Colon (tissue), 2 donors: ENCODE measurements around the gene RCBTB2.

Experiments
- FAIRE-seq: peaks from 2 replicates; lab custom pipeline; 2012; peaks lifted over from hg19 to GRCh38; lab: Jason Lieb, UNC
- donor health status: control.
- donor health status: control.

RCBTB2 gene

GRCh38 chr13:48563626-48564025 is 30.7 kb upstream of the RCBTB2 start:
- no peak for FAIRE-seq

- FAIRE-seq = no peak
Observed at GRCh38 chr13:48562296-48563066, 29.6 kb upstream of the RCBTB2 start.

DNA sequence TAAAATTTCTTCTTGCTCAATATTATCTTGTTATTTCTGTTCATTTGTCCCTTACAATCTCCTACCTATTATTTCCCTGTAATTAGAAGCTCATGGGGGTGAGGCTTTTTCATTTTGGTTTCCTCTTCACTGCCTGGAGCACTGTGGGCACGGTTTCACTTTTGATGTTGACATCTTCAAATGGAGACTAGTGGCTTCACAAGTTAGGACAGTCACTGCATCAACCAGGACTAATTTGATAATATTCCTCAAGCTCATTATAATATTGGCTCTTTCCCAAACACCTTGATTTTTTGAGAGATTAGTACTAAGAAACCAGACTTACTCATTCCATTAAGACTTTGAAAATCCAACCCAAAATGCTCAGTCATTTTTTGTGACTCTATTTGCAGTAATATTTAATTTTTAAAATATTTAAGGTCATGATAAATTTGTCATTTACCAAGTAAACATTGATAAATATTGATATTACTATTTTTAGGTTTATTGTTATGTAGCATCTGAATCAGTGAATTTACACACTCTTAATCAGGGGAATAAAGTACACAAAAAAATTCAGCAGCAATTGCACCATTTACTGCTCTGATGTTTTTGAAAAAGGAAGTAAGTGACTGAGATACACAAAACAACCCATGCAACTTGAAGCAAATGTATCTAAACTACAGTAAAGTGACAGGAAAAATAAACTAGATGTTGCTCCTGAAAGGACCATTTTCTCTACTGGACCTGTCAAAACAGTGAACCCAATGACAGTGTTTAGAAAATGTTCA is 28.8 kb upstream of the RCBTB2 start:
- no peak for FAIRE-seq

- no peak for FAIRE-seq
Observed at GRCh38 chr13:48560657-48561337, 27.9 kb upstream of the RCBTB2 start.

DNA sequence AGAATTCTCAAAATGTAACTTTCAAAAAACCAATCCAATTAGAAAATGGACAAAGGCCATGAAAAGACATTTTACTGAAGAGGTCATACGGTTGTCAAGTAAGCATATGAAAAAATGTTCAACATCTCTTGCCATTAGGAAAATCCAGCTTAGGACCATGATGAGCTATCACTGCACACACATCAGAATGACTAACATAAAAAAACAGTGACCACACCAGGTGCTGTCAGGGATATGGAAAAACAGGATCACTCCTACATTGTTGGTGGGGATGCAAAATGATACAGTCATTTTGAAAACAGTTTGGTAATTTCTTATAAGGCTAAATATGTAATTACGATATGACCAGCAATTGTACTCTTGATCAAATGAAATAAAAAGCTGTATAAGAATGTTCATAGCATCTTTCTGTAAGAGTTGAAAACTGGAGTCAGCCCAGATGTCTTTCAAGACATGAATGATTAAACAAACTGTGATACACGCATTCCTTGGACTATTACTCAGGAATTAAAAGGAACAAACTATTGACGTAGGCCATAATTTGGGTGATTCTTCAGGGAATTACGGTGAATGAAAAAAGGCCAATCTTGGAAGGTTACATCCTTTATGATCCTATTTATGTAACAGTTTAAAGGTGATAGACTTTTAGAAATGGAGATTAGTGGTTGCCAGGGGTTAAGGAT is 26.9 kb upstream of the RCBTB2 start:
- FAIRE-seq = no peak

- FAIRE-seq = no peak
Observed at GRCh38 chr13:48556817-48557216, 23.9 kb upstream of the RCBTB2 start.

GRCh38 chr13:48555441-48555840 is 22.6 kb upstream of the RCBTB2 start:
- peak; percentile 89 for FAIRE-seq

DNA sequence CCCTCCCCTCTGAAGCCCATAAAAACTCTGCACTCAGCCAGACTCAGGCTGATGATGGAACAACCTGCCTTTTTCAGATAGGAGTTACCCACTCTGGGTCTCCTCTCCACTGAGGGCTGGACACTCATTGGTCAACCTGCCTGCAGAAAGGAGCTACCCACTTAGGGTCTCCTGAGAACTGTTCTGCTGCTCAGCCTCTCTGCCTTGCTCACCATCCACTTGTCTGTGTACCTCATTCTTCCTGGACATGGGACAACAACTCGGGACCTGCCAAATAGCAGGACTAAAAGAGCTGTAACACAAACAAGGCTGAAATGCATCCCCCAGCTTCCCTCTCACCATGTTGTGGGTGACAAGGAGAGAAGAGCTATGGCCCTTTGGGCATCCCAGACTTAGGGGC is 18.4 kb upstream of the RCBTB2 start:
- no peak for FAIRE-seq

- FAIRE-seq = no peak
Observed at GRCh38 chr13:48549658-48550057, 16.8 kb upstream of the RCBTB2 start.

DNA sequence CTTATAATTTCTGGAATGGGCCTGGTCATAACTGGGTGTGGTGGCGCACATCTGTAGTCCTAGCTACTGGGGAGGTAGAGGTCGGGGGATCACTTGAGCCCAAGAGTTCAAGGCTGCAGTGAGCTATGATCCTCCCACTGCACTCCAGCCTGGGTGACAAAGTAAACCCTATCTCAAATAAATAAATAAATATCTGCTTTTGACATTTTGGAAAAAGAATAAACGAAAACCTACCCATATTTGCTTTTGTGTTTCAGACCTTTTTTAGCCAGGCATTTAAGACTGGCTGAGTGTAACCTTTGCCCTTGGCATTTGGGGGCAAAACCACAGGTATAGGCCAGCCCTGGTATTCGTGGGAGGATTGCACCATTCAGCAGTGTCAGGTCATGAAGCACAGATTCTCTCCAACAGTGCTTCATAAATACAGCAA is 14.8 kb upstream of the RCBTB2 start:
- FAIRE-seq = no peak

DNA sequence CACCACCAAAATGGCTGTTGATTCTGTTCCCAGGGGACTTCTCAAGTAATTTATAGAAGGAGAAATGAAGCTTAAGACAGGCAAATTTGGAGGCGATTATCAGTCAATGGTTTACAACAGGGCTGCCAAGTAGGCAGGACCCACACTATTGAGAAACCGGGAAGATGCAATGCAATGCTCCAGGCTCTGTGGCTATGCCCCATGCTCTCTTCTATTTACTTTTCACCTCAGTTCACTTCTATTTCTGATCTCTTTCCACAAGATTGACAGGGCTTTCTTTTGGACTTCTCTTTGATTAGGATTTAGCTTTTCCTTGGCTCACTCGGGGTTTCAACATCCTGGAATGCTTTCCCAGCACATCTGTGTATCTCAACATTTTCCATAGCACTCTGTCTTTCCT is 12.7 kb upstream of the RCBTB2 start:
- no peak for FAIRE-seq

- FAIRE-seq = no peak
Observed at GRCh38 chr13:48542581-48543341, 9.9 kb upstream of the RCBTB2 start.

- FAIRE-seq = no peak
Observed at GRCh38 chr13:48542138-48542537, 9.3 kb upstream of the RCBTB2 start.

GRCh38 chr13:48539550-48539949 is 6.7 kb upstream of the RCBTB2 start:
- FAIRE-seq = no peak

DNA sequence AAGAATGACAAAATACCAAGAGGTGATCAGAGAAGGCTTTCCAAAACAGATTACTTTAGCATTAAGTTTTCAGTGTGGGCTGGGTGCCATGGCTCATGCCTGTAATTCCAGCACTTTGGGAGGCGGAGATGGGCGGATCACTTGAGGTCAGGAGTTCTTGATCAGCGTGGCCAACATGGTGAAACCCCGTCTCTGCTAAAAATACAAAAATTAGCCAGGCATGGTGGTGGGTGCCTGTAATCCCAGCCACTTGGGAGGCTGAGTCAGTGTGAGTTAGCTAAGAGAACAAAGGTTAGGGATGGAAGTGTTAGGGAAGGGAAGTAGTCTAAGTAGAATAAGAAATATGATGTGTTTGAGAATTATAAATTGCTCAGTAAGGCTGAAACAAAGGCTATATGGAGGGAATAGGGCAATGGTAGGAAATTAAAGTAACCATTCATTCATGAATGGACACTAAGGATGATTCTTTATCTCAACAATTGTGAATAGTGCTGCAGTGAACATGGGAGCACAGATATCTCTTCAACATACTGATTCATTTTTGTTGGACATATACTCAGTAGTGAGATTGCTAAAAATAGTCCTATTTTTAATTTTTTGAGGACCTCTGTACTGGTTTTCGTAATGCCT is 3.9 kb upstream of the RCBTB2 start:
- FAIRE-seq = no peak

DNA sequence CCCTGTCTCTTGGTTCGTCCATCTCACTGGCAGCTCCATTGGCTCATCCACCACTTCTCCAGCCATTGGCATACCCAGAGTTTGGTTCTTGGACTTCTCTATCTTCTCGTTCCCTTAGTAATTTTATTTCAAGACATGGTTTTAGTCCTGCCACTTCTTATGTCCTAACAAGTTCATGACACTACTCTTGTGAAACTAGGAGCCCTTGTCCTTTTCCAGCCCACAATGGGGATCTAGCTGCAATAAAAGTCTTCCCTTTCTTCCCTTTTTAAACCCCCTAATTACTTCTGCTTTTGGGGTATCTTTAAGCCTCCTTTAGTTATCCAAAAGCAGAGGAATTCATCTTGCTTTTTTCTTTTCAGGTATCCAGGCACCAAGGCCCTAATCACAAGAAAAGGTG is 2.9 kb upstream of the RCBTB2 start:
- no peak for FAIRE-seq

DNA sequence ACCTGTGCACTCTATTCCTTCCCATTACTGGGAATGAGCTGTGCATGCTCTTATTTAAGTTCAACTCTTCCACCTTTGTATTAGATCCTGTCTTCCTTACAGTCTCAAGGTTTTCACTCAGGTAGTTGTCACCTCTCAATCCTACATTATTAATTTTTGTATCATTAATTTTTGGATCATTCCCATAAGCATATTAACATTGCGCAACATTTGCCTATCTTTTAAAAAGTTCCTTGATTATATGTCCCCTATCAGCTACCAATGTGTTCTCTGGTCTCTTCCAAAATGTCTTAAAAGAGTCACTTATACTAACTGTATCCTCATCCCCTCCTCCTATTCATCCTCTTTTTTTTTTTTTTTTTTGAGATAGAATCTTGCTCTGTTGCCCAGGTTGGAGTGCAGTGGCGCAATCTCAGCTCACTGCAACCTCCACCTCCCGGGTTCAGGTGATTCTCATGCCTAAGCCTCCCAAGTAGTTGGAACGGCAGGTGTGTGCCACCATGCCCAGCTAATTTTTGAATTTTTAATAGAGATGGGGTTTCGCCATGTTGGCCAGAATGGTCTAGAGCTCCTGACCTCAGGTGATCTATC is 2.1 kb upstream of the RCBTB2 start:
- FAIRE-seq = no peak

GRCh38 chr13:48533961-48534600 is 1.2 kb upstream of the RCBTB2 start:
- FAIRE-seq = no peak

GRCh38 chr13:48532256-48532505 is 699 bp downstream of the RCBTB2 start:
- no peak for FAIRE-seq

DNA sequence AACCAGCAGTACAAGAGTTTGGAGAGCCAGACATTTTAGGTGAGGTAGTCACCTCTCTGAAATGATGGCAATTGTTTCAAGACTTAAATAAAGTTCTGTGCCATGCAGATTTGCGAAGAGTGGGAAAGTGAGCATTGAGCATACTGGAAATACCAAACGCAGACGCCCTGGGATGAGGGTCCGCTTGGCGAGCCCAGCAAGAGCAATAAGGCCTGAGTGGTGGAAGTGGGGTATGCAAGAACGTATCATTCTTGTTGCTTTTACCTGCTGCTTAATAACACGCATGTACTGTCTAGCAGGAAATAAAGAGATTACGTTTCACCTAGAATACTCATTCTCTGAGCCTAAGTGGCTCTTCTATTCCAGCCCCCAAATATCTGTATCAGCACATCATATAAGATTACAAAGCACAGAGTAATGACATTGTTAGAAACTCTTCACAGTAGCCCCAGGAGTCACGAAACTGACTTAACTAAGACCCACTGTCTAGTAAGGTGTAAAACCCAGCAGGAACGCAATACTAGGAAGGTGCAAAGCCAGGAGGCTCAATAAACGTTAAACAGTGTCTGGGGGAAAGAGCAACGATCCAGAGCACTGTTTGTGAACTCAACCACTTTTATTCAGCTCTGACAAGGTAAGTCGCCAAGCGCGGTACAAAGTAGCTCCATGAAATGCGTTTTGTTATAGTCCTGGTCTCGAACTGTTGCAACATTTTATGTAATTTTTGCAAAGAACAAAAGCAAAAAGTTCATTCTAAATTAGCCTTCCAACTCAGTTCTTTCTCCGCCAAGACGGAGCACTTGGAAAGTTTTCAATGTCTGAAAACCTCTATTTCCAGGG is 1.2 kb downstream of the RCBTB2 start:
- no peak for FAIRE-seq
